Endothelial cell of umbilical vein (primary cell): ENCODE results near the gene TSPOAP1. TPM values are rescaled to one million over a fixed set of nuclear protein-coding genes. Genes with fewer than 3 reads are reported as not detected.

Source experiments
- BruUV-seq: library from RNA; stranded (reverse); fragments of 400-500 nt; replicated peaks from 2 replicates; lab custom pipeline; 2021; lab: Mats Ljungman, UMichigan
- CTCF ChIA-PET: fragments of 300-600, 350-600 bp; sonication (Branson Sonifier 250); formaldehyde crosslinking; loops from one replicate; lab custom pipeline; 2021; ENCODE audit warnings: antibody characterized with exemption, inconsistent platforms; lab: Charles Lee
- POLR2A ChIA-PET: fragments of 300-600, 350-600 bp; sonication (Branson Sonifier 250); formaldehyde crosslinking; loops from one replicate; lab custom pipeline; 2021; ENCODE audit warnings: antibody characterized with exemption, inconsistent platforms; lab: Charles Lee
- DNase-seq: peaks from one replicate; pipeline ENCODE4 v3.0.0-alpha.2; 2011; ENCODE audit warnings: low read depth, low spot score
- FAIRE-seq: peaks from 2 replicates; lab custom pipeline; 2011; peaks lifted over from hg19 to GRCh38; lab: Jason Lieb, UNC
- H2AFZ ChIP-seq: 2 replicates; pipeline ENCODE4 v1.6.0; 2012; ENCODE audit warnings: low read depth, low read length, control low read depth, inconsistent platforms
- H3K27ac ChIP-seq: 2 replicates; pipeline ENCODE4 v1.5.1; 2011; ENCODE audit warnings: low read depth, mild to moderate bottlenecking, control low read depth, low read length, moderate library complexity; ENCODE audit not compliant: insufficient read depth
- H3K27me3 ChIP-seq, 2 experiments: 2 replicates each; pipeline versions ENCODE4 v1.6.0 to v1.6.1; 2011; ENCODE audit warnings: low read length in 2 of 2, mixed read lengths in 1 of 2; ENCODE audit not compliant: control insufficient read depth in 2 of 2, insufficient read depth in 2 of 2
- H3K36me3 ChIP-seq, 2 experiments: 2 replicates in 1 of 2; 3 replicates in 1 of 2; pipeline ENCODE4 v1.5.1; 2011; ENCODE audit warnings: low read length in 2 of 2, mild to moderate bottlenecking in 1 of 2, moderate library complexity in 1 of 2; ENCODE audit not compliant: control insufficient read depth in 2 of 2, insufficient read depth in 2 of 2; ENCODE audit errors: extremely low read depth in 1 of 2
- H3K4me1 ChIP-seq: 3 replicates; pipeline ENCODE4 v1.5.1; 2011; ENCODE audit warnings: mild to moderate bottlenecking, low read length; ENCODE audit not compliant: control insufficient read depth, insufficient read depth; ENCODE audit errors: extremely low read depth
- H3K4me2 ChIP-seq: 2 replicates; pipeline ENCODE4 v1.6.1; 2011; ENCODE audit warnings: low read length, control low read depth, mixed read lengths; ENCODE audit not compliant: insufficient read depth
- H3K4me3 ChIP-seq, 3 experiments: fragments of 200-600 bp in 1 of 3; sonication (generic), shearing (Covaris generic) in 1 of 3; replicated peaks in 1 of 3; 2 replicates each; pipeline ENCODE4 v1.5.1; 2011 to 2016; ENCODE audit warnings: control low read depth in 3 of 3, low read length in 3 of 3, mild to moderate bottlenecking in 2 of 3, inconsistent platforms in 1 of 3, low read depth in 1 of 3, moderate library complexity in 1 of 3; ENCODE audit not compliant: insufficient read depth in 1 of 3
- H3K79me2 ChIP-seq: 2 replicates; pipeline ENCODE4 v1.6.0; 2012; ENCODE audit warnings: low read length, inconsistent platforms; ENCODE audit not compliant: control insufficient read depth, insufficient read depth
- H3K9ac ChIP-seq: replicated peaks from 2 replicates; pipeline ENCODE3; 2011; ENCODE audit warnings: low read length, control low read depth; ENCODE audit not compliant: insufficient read depth; ENCODE audit errors: extremely low read depth
- H3K9me1 ChIP-seq: replicated peaks from 3 replicates; pipeline ENCODE4 v1.6.0; 2011; ENCODE audit warnings: mild to moderate bottlenecking, low read length; ENCODE audit not compliant: control insufficient read depth, insufficient read depth; ENCODE audit errors: extremely low read depth
- H3K9me3 ChIP-seq: replicated peaks from 2 replicates; pipeline ENCODE4 v1.5.1; 2012; ENCODE audit warnings: low read length, inconsistent platforms; ENCODE audit not compliant: control insufficient read depth, insufficient read depth
- H4K20me1 ChIP-seq: replicated peaks from 2 replicates; pipeline ENCODE3; 2011; ENCODE audit warnings: mild to moderate bottlenecking, low read length; ENCODE audit not compliant: control insufficient read depth, insufficient read depth; ENCODE audit errors: extremely low read depth
- EZH2 ChIP-seq: IDR thresholded peaks from 2 replicates; pipeline ENCODE4 v1.6.1; 2012; ENCODE audit warnings: borderline replicate concordance, low read depth, mild to moderate bottlenecking, moderate library complexity, low read length, inconsistent platforms; ENCODE audit not compliant: severe bottlenecking
- FOS ChIP-seq: IDR thresholded peaks from 2 replicates; pipeline ENCODE4 v1.6.1; 2011; ENCODE audit warnings: mild to moderate bottlenecking, low read length, moderate library complexity, borderline replicate concordance; ENCODE audit not compliant: insufficient read depth
- GATA2 ChIP-seq: IDR thresholded peaks from 2 replicates; pipeline ENCODE4 v1.7.0; 2011; ENCODE audit warnings: low read depth, mild to moderate bottlenecking, moderate library complexity, mixed read lengths, low read length; ENCODE audit not compliant: insufficient read length, insufficient read depth
- JUN ChIP-seq: IDR thresholded peaks from 2 replicates; pipeline ENCODE4 v1.6.1; 2011; ENCODE audit warnings: borderline replicate concordance, low read depth; ENCODE audit not compliant: insufficient read length, insufficient read depth
- MYC ChIP-seq: IDR thresholded peaks from one replicate; pipeline ENCODE4 v1.6.1; 2011; ENCODE audit warnings: mild to moderate bottlenecking, low read depth, low read length
- POLR2A ChIP-seq: IDR thresholded peaks from 2 replicates; pipeline ENCODE4 v1.6.1; 2012; ENCODE audit warnings: low read depth, mild to moderate bottlenecking, control low read depth, low read length
- POLR2AphosphoS5 ChIP-seq: IDR thresholded peaks from 2 replicates; pipeline ENCODE4 v1.6.1; 2012; ENCODE audit warnings: low read depth, mild to moderate bottlenecking, control low read depth, low read length, moderate library complexity; ENCODE audit not compliant: insufficient read depth
- dilution Hi-C: fragments of 300-500 bp; cut with MboI; formaldehyde crosslinking; loops from one replicate; pipeline ENCODE4 v1.15.0; 2019; ENCODE audit warnings: low sequenced_read_pairs; ENCODE audit not compliant: extremely low pct_ligation_motif_present
- intact Hi-C: fragments of 100-400 bp; cut with micrococcal nuclease; formaldehyde crosslinking; loops from one replicate; pipeline ENCODE4 v1.10.0; 2022
- polyA plus RNA-seq, 4 experiments: library from polyadenylated mRNA; depleted of rRNA in 3 of 4; stranded (reverse) in 3 of 4; unstranded in 1 of 4; fragments of >200 nt; gene quantifications; 2 replicates each; pipeline versions ENCODE4 v1.2.1 to v1.2.3, GENCODE V29; 2011 to 2012; ENCODE audit warnings: missing spikeins in 1 of 4
- total RNA-seq: library from RNA; stranded (reverse); gene quantifications from 2 replicates; pipeline ENCODE4 v1.2.3, GENCODE V29; 2021
- TF ChIP-seq, protein P1 (sequence below), 2 donors: IDR thresholded peaks; 1 replicate in 1 of 2; 2 replicates in 1 of 2; pipeline ENCODE4 v1.5.1; 2011; ENCODE audit warnings: low read length in 2 of 2, mild to moderate bottlenecking in 2 of 2, moderate library complexity in 2 of 2, control low read depth in 1 of 2, inconsistent platforms in 1 of 2, low read depth in 1 of 2; ENCODE audit not compliant: insufficient read depth in 1 of 2; ENCODE audit errors: extremely low read depth in 1 of 2
- TF ChIP-seq, protein P2 (sequence below): IDR thresholded peaks from 2 replicates; pipeline ENCODE4 v1.6.1; 2011; ENCODE audit not compliant: insufficient read depth, insufficient read length

TSPOAP1 gene
- total and polyA plus RNA-seq, 2 donors (not counting 3 experiments of a cell fraction or from before 2014, with no cell fraction given) = not detected

DNA sequence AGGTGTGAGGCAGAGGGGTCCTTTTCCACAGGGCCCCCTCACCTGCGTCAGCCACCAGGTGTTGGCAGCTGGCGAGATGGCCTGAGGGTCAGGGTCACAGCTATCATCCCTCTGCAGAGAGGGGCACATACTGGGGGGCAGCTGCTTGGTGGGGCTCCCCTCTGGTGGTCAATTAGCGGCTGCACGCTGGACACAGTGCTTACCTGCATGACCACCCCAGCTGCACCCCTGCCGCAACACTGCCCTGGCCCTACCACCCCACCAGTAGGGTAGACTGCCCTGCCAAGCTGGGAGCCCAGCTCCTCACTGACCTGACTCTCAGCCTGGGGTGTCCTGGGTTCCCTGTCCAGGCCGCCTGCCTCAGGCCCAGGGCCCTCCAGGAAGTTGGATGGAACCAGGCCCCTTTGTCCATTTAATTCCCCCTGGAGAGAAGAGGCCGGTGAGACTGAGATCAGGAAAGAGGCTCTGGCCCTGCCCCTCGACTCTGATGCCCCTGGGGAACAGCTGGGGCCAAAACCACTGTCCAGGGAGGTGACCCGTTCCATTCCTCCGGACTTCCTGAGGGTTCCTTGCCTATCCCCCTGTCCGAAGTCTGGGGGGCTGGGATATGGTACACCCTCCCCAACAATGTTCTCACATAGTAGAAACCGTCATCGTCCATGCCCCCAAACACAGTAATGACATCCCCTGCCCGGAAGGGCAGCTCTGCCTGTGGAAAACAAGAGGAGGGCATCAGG, 23.7 kb downstream of the TSPOAP1 start:
- Histone ChIP-seq H3K36me3 (no peaks in the 10 kb centered on the region), H2AFZ (peak overlapping the region; percentile 31), H3K9me1 (no peaks in the 10 kb centered on the region), H3K4me3 (no peak overlapping the region), H3K9me3 (no peaks in the 10 kb centered on the region), H3K4me1 (no peaks in the 10 kb centered on the region), H3K9ac (no peak overlapping the region), H3K4me2 (no peak overlapping the region), H3K79me2 (no peaks in the 10 kb centered on the region), H4K20me1 (no peaks in the 10 kb centered on the region), H3K27me3 (peaks cover 0 to 6% of the 10 kb centered on the region in 2 experiments), H3K27ac (no peak overlapping the region)
- intact Hi-C loops = loop anchor here (1.0 kb wide), 2 partner anchors 112 to 142 kb away; partner anchors contain the start of gene RNF43
- ChIA-PET CTCF (interaction anchor here (0.8 to 2.6 kb wide), 12 partner anchors 12 to 183 kb away, joined by 3 to 30 read pairs (median 4); partner anchors contain the start of genes HSF5, RNF43 and SUPT4H1), POLR2A (no interaction called here)
- TF ChIP-seq, protein P1, sequence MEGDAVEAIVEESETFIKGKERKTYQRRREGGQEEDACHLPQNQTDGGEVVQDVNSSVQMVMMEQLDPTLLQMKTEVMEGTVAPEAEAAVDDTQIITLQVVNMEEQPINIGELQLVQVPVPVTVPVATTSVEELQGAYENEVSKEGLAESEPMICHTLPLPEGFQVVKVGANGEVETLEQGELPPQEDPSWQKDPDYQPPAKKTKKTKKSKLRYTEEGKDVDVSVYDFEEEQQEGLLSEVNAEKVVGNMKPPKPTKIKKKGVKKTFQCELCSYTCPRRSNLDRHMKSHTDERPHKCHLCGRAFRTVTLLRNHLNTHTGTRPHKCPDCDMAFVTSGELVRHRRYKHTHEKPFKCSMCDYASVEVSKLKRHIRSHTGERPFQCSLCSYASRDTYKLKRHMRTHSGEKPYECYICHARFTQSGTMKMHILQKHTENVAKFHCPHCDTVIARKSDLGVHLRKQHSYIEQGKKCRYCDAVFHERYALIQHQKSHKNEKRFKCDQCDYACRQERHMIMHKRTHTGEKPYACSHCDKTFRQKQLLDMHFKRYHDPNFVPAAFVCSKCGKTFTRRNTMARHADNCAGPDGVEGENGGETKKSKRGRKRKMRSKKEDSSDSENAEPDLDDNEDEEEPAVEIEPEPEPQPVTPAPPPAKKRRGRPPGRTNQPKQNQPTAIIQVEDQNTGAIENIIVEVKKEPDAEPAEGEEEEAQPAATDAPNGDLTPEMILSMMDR (IDR thresholded peaks at IDR 0.05; ENCODE audit: extremely low read depth in 1 of 2, insufficient read depth in 1 of 2, low read depth in 1 of 2, low read length in 2 of 2) = no peak
- TF ChIP-seq JUN (no peak), FOS (no peak), EZH2 (no peak), POLR2AphosphoS5 (no peak), GATA2 (no peak), POLR2A (no peak), MYC (no peak)
- TF ChIP-seq, protein P2, sequence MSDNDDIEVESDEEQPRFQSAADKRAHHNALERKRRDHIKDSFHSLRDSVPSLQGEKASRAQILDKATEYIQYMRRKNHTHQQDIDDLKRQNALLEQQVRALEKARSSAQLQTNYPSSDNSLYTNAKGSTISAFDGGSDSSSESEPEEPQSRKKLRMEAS = no peak
- no peak for FAIRE-seq
- dilution Hi-C loops = no loop called here
- BruUV-seq = no TSS peak
- no peak for DNase-seq
